Fibroblast of mammary gland (primary cell): ENCODE data around the gene TAGLN3.

Experiments used
- DNase-seq: peaks from one replicate; pipeline ENCODE4 v3.0.0-alpha.2; 2010; ENCODE audit warnings: low read depth
- H3K4me3 ChIP-seq: 2 replicates; pipeline ENCODE4 v1.5.1; 2011; ENCODE audit warnings: low read depth, mild to moderate bottlenecking, low read length, moderate library complexity; ENCODE audit not compliant: control insufficient read depth
- TF ChIP-seq, protein P1 (sequence below): conservative IDR thresholded peaks from 2 replicates; pipeline ENCODE4 v1.5.1; 2011; ENCODE audit warnings: low read depth, low read length, inconsistent platforms; ENCODE audit not compliant: control insufficient read depth, insufficient read depth

Gene TAGLN3

DNA sequence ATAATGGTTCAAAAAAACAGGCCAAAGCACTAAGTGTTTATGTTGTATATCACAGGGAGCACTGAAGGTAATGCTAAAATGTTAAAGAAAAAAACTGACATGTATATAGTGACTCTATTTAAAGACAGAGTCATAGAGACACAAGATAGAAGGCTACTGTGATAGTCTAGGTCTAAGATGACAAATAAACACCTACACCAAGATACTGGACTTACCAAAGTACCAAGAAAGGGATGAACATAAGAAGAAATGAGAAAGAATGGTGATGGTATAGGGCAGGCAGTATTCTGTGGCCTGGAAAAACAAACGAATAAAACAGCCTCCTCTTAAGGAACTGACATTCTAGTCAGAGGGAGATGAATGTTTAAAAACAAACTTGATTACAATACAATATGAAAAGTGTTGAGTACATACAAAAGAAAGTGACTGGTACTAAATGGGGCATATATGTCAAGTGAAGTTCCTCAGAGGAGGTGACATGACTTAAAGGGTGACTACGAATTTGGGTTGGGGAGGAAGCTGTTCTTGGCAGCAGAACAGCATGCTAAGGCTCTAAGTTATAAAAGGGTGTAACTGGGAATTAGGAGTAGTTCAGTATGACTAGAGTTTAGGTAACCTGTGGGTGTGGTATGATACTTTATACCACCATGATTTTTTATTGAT, 14.0 kb upstream of the TAGLN3 start:
- TF ChIP-seq, protein P1, sequence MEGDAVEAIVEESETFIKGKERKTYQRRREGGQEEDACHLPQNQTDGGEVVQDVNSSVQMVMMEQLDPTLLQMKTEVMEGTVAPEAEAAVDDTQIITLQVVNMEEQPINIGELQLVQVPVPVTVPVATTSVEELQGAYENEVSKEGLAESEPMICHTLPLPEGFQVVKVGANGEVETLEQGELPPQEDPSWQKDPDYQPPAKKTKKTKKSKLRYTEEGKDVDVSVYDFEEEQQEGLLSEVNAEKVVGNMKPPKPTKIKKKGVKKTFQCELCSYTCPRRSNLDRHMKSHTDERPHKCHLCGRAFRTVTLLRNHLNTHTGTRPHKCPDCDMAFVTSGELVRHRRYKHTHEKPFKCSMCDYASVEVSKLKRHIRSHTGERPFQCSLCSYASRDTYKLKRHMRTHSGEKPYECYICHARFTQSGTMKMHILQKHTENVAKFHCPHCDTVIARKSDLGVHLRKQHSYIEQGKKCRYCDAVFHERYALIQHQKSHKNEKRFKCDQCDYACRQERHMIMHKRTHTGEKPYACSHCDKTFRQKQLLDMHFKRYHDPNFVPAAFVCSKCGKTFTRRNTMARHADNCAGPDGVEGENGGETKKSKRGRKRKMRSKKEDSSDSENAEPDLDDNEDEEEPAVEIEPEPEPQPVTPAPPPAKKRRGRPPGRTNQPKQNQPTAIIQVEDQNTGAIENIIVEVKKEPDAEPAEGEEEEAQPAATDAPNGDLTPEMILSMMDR, result no peak
- DNase-seq, result no peak
- no peak overlapping the region for H3K4me3 ChIP-seq

DNA sequence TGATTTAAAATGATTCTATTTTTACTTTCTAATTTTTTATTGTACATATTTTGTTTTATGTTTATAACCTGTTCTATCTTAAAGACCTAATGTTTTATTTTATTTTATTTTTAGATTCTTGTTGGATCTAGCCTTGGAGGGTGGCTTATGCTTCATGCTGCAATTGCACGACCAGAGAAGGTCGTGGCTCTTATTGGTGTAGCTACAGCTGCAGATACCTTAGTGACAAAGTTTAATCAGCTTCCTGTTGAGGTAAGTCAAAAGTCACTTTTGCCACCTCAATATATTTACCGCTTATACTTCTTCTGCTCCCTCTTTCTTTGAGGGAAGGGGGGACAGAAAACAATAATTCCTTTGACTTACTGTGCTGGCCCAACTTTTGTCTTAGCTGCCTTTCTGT, 11.9 kb upstream of the TAGLN3 start:
- DNase-seq, result no peak
- TF ChIP-seq, protein P1, result no peak
- H3K4me3 ChIP-seq, result no peak overlapping the region

- H3K4me3 ChIP-seq, result no peak overlapping the region
- TF ChIP-seq, protein P1, result peak; percentile 86
- DNase-seq, result peak; percentile 78
Measured at GRCh38 chr3:111989061-111989678, 9.6 kb upstream of the TAGLN3 start.

GRCh38 chr3:111993038-111993437, 5.7 kb upstream of the TAGLN3 start:
- TF ChIP-seq, protein P1, result no peak
- H3K4me3 ChIP-seq, result no peak overlapping the region
- no peak for DNase-seq

GRCh38 chr3:111999484-112000324, 982 bp downstream of the TAGLN3 start:
- H3K4me3 ChIP-seq, result peak overlapping the region; percentile 57
- no peak for DNase-seq
- TF ChIP-seq, protein P1, result no peak

DNA sequence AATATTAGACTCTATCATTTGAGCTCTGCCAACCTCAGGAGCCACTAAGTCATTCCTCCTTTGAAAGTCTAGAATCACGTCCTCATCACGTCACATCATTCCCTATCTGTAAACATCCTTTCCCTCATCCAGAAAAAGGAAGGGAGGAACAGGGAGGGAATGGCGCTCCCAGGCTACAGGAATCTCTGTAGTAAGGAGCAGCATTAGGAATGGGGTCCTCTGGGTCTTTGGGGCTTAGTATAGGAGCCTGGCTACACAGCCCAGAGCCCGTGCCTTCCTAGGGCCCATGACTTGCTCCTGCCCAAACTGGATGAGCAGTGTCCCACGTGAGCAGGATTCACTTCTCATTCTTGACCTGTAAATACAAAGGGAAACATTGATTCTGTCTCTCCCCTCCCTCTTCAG, 1.6 kb downstream of the TAGLN3 start:
- no peak overlapping the region for H3K4me3 ChIP-seq
- DNase-seq, result no peak
- TF ChIP-seq, protein P1, result no peak
